B cell (primary cell): ENCODE data around the gene YTHDC2. TPM values are rescaled to one million over a fixed set of nuclear protein-coding genes. Genes with fewer than 3 reads are reported as not detected.

Source experiments
- ATAC-seq: fragments of 200-7000 bp; cut with Tn5 transposase; one replicate; pipeline ENCODE4 v1.10.0; 2021; ENCODE audit warnings: low read depth, mild to moderate bottlenecking, moderate number of reproducible peaks, moderate library complexity
- CTCF ChIA-PET: fragments of 350-600 bp; sonication (Branson Sonifier 250); formaldehyde crosslinking; loops from one replicate; lab custom pipeline; 2021; ENCODE audit warnings: antibody characterized with exemption, inconsistent platforms; lab: Charles Lee
- POLR2A ChIA-PET: fragments of 350-600 bp; sonication (Branson Sonifier 250); formaldehyde crosslinking; loops from one replicate; lab custom pipeline; 2021; ENCODE audit warnings: antibody characterized with exemption; lab: Charles Lee
- DNase-seq: peaks from one replicate; pipeline ENCODE4 v3.0.0; 2013
- H2AFZ ChIP-seq: 2 replicates; pipeline ENCODE4 v1.6.1; 2012; ENCODE audit warnings: mild to moderate bottlenecking, low read depth, low read length; ENCODE audit not compliant: insufficient read depth, poor library complexity, severe bottlenecking
- H3K27ac ChIP-seq, 2 donors: 1 replicate in 1 of 2; 2 replicates in 1 of 2; pipeline ENCODE4 v1.5.1; 2012 to 2013; ENCODE audit warnings: low read length in 2 of 2, mild to moderate bottlenecking in 2 of 2, moderate library complexity in 1 of 2
- H3K27me3 ChIP-seq, 4 experiments: fragments of 200-600 bp in 1 of 4; sonication (generic) in 1 of 4; replicated peaks in 1 of 4; 1 replicate in 2 of 4; 2 replicates in 2 of 4; pipeline versions ENCODE4 v1.6.1 to v1.7.0; 2013 to 2016; ENCODE audit warnings: low read length in 3 of 4, mild to moderate bottlenecking in 2 of 4, mixed read lengths in 1 of 4, moderate library complexity in 1 of 4; ENCODE audit not compliant: insufficient read depth in 4 of 4, control insufficient read depth in 3 of 4; ENCODE audit errors: control extremely low read depth in 1 of 4
- H3K36me3 ChIP-seq, 2 experiments: replicated peaks in 1 of 2; 1 replicate in 1 of 2; 2 replicates in 1 of 2; pipeline versions ENCODE4 v1.6.1 to v1.7.1; 2013; ENCODE audit warnings: low read length in 1 of 2; ENCODE audit not compliant: insufficient read depth in 2 of 2, control insufficient read depth in 1 of 2; ENCODE audit errors: control extremely low read depth in 1 of 2, extremely low read depth in 1 of 2
- H3K4me1 ChIP-seq, 2 donors: fragments of 200-600 bp in 1 of 2; sonication (generic) in 1 of 2; 1 replicate in 1 of 2; 2 replicates in 1 of 2; pipeline versions ENCODE4 v1.5.1 to v1.6.1; 2013 to 2017; ENCODE audit warnings: low read length in 2 of 2; ENCODE audit not compliant: control insufficient read depth in 2 of 2, insufficient read depth in 2 of 2
- H3K4me2 ChIP-seq: replicated peaks from 2 replicates; pipeline ENCODE3; 2012; ENCODE audit warnings: mild to moderate bottlenecking, low read depth, low read length; ENCODE audit not compliant: poor library complexity, severe bottlenecking
- H3K4me3 ChIP-seq, 5 experiments: fragments of 200-600 bp in 1 of 5; sonication (generic) in 1 of 5; 1 replicate in 3 of 5; 2 replicates in 2 of 5; pipeline versions ENCODE4 v1.5.1 to v1.7.0; 2011 to 2016; ENCODE audit warnings: low read length in 4 of 5, mild to moderate bottlenecking in 4 of 5, low read depth in 2 of 5, control low read depth in 1 of 5, moderate library complexity in 1 of 5; ENCODE audit not compliant: insufficient read depth in 1 of 5; ENCODE audit errors: control extremely low read depth in 1 of 5, extremely low read depth in 1 of 5
- H3K79me2 ChIP-seq: fragments of 200-600 bp; sonication (generic); one replicate; pipeline ENCODE4 v1.6.0; 2016; ENCODE audit warnings: low read length; ENCODE audit not compliant: control insufficient read depth, insufficient read depth
- H3K9ac ChIP-seq: fragments of 200-600 bp; sonication (generic); 2 replicates; pipeline ENCODE4 v1.6.1; 2017; ENCODE audit warnings: mild to moderate bottlenecking, low read length, moderate library complexity
- H3K9me3 ChIP-seq, 3 donors: one replicate each; pipeline versions ENCODE4 v1.6.1 to v1.7.1; 2013; ENCODE audit warnings: low read length in 2 of 3; ENCODE audit not compliant: control insufficient read depth in 2 of 3, insufficient read depth in 1 of 3; ENCODE audit errors: control extremely low read depth in 1 of 3
- H4K20me1 ChIP-seq: 2 replicates; pipeline ENCODE4 v1.6.0; 2012; ENCODE audit warnings: mild to moderate bottlenecking, low read length; ENCODE audit not compliant: insufficient read depth, control insufficient read depth, poor library complexity, severe bottlenecking
- H3K27ac Mint-ChIP-seq: one replicate; pipeline ENCODE4 v1.8.0; 2021; ENCODE audit warnings: mixed read lengths
- H3K27me3 Mint-ChIP-seq: one replicate; pipeline ENCODE4 v1.8.0; 2021; ENCODE audit warnings: mixed read lengths
- H3K4me1 Mint-ChIP-seq: one replicate; pipeline ENCODE4 v1.8.0; 2021; ENCODE audit warnings: mixed read lengths
- H3K4me3 Mint-ChIP-seq: one replicate; pipeline ENCODE4 v1.8.0; 2021; ENCODE audit warnings: mixed read lengths
- H3K9me3 Mint-ChIP-seq: one replicate; pipeline ENCODE4 v1.8.0; 2022; ENCODE audit warnings: mixed read lengths; ENCODE audit not compliant: insufficient read depth
- EZH2 ChIP-seq: IDR thresholded peaks from 2 replicates; pipeline ENCODE4 v1.6.1; 2012; ENCODE audit warnings: borderline replicate concordance, low read depth, mild to moderate bottlenecking, moderate library complexity, low read length; ENCODE audit not compliant: insufficient read depth, poor library complexity, severe bottlenecking
- WGBS: methylation state at CpG from one replicate; pipeline ENCODE4 v1.1.5; 2013; ENCODE audit warnings: missing lambda C conversion rate; ENCODE audit not compliant: insufficient coverage; 5-methylcytosine and 5-hydroxymethylcytosine counted together
- intact Hi-C: fragments of 100-400 bp; cut with micrococcal nuclease; formaldehyde crosslinking; loops from one replicate; pipeline ENCODE4 v1.10.0; 2022
- polyA plus RNA-seq: library from polyadenylated mRNA; depleted of rRNA; stranded (reverse); fragments of >200 nt; gene quantifications from 2 replicates; pipeline ENCODE4 v1.2.3, GENCODE V29; 2012
- total RNA-seq, 2 donors: library from RNA; stranded (reverse); fragments of 120-200 nt in 1 of 2; gene quantifications; 1 replicate in 1 of 2; 2 replicates in 1 of 2; pipeline versions ENCODE4 v1.2.3 to v1.2.4, GENCODE V29; 2013 to 2022
- TF ChIP-seq, protein P1 (sequence below): fragments of 200-600 bp; IDR thresholded peaks from one replicate; pipeline ENCODE4 v1.8.0; 2022; ENCODE audit warnings: antibody characterized with exemption, mild to moderate bottlenecking

YTHDC2 gene
- total and polyA plus RNA-seq, 2 donors (not counting 1 experiment from before 2014, with no cell fraction given) = 8.6 to 52.6 TPM

DNA sequence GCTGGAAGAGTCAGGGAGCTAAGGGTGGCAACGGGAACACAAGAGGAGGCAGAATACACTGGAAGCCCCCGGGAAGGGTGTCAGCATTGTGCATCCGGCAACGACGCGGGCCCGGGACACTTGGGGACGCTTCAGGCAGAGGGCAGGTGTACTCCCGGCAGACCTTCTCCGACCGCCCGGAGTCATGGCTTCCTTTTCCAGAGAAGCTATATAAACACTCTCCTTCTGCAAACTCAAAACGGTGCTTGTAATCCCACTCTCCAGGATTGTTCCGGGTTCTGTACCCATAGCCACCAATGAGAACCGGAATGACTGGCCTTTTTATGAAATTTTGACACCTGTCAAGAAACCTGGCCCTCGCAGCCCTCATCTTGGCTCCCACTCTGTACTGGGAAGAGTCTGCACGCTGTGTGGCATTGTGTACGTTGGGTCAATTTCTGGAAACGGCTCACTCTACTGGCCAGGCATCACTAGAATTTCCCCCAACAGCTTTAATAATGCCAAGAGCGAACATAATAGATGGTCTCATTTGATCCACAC lies 24.8 kb upstream of the YTHDC2 start:
- CTCF ChIA-PET = no interaction called here
- Mint-ChIP-seq H3K27ac (no peak overlapping the region), H3K4me3 (peak overlapping the region; percentile 68), H3K9me3 (peaks cover 10% of the 10 kb centered on the region), H3K4me1 (peaks cover 10% of the 10 kb centered on the region), H3K27me3 (peaks cover 78% of the 10 kb centered on the region)
- Histone ChIP-seq H3K9me3 (peaks cover 7 to 37% (median 24%) of the 10 kb centered on the region in 3 donors), H3K27me3 (peaks cover 0 to 59% (median 49%) of the 10 kb centered on the region in 4 experiments), H3K27ac (no peak overlapping the region), H3K79me2 (no peaks in the 10 kb centered on the region), H3K9ac (peak overlapping the region; percentile 54), H4K20me1 (no peaks in the 10 kb centered on the region), H3K4me2 (peak overlapping the region; percentile 82), H2AFZ (peak overlapping the region; percentile 77), H3K36me3 (no peaks in the 10 kb centered on the region), H3K4me1 (peaks cover 16 to 20% of the 10 kb centered on the region in 2 donors), H3K4me3 (peak overlapping the region in 4 of 5 experiments; percentile 23 to 47 (median 39))
- intact Hi-C loops = no loop called here
- no peak for DNase-seq
- no peak for ATAC-seq
- WGBS = 30% methylated on average over 17 of the region's 20 CpGs
- TF ChIP-seq EZH2 = no peak
- TF ChIP-seq, protein P1, sequence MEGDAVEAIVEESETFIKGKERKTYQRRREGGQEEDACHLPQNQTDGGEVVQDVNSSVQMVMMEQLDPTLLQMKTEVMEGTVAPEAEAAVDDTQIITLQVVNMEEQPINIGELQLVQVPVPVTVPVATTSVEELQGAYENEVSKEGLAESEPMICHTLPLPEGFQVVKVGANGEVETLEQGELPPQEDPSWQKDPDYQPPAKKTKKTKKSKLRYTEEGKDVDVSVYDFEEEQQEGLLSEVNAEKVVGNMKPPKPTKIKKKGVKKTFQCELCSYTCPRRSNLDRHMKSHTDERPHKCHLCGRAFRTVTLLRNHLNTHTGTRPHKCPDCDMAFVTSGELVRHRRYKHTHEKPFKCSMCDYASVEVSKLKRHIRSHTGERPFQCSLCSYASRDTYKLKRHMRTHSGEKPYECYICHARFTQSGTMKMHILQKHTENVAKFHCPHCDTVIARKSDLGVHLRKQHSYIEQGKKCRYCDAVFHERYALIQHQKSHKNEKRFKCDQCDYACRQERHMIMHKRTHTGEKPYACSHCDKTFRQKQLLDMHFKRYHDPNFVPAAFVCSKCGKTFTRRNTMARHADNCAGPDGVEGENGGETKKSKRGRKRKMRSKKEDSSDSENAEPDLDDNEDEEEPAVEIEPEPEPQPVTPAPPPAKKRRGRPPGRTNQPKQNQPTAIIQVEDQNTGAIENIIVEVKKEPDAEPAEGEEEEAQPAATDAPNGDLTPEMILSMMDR = no peak
- POLR2A ChIA-PET = no interaction called here

DNA sequence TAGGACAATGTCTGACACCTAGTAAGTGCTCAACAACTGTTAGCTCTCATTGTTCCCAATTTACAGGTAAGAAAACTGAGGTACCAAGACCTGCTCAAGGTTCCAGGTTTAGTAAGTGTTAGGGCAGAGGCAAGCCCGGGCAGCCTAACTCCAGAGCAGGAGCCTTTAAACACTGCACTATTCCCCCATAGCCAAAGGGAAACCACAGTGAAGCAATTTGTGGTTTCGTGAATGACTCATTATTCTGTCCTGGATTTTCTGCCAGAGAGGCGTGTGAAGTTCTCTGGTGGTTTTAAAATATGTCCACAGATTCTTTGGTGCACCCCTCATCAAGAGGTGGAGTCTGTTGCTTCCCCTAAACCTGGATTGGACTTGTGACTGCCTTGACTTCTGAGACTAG lies 24.2 kb upstream of the YTHDC2 start:
- intact Hi-C loops = no loop called here
- Histone ChIP-seq H3K79me2 (no peaks in the 10 kb centered on the region), H3K4me2 (no peak overlapping the region), H4K20me1 (no peaks in the 10 kb centered on the region), H3K9ac (no peak overlapping the region), H3K27me3 (peaks cover 0 to 59% (median 48%) of the 10 kb centered on the region in 4 experiments), H3K9me3 (peaks cover 7 to 37% (median 24%) of the 10 kb centered on the region in 3 donors), H2AFZ (no peak overlapping the region), H3K4me1 (peaks cover 16 to 20% of the 10 kb centered on the region in 2 donors), H3K36me3 (no peaks in the 10 kb centered on the region), H3K4me3 (no peak overlapping the region), H3K27ac (no peak overlapping the region)
- CTCF ChIA-PET = no interaction called here
- ATAC-seq = no peak
- TF ChIP-seq EZH2 = no peak
- TF ChIP-seq, protein P1 = no peak
- Mint-ChIP-seq H3K4me1 (peaks cover 10% of the 10 kb centered on the region), H3K4me3 (no peak overlapping the region), H3K27me3 (peaks cover 73% of the 10 kb centered on the region), H3K27ac (no peak overlapping the region), H3K9me3 (peaks cover 10% of the 10 kb centered on the region)
- POLR2A ChIA-PET = no interaction called here
- WGBS = 8% methylated on average over 2 of the region's 3 CpGs
- DNase-seq = no peak
